Thymus (tissue), 11 donors: ENCODE data around the gene PSME2. TPM values are rescaled to one million over a fixed set of nuclear protein-coding genes. Genes with fewer than 3 reads are reported as not detected.
A peak's percentile ranks its signal among the peaks of the same experiment; 100 is the strongest.

Experiments used
- DNase-seq, 9 donors: peaks; one replicate each; pipeline ENCODE4 v3.0.0-alpha.2; 2013; ENCODE audit warnings: low spot score in 9 of 9, low read depth in 6 of 9, missing footprints in 1 of 9
- H3K27ac ChIP-seq, 2 donors: one replicate each; pipeline ENCODE4 v1.5.1; 2013; ENCODE audit warnings: control low read depth in 1 of 2, low read depth in 1 of 2, low read length in 1 of 2, mild to moderate bottlenecking in 1 of 2, moderate library complexity in 1 of 2
- H3K27me3 ChIP-seq, 2 donors: one replicate each; pipeline ENCODE4 v1.5.1; 2013; ENCODE audit warnings: low read length in 1 of 2; ENCODE audit not compliant: control insufficient read depth in 2 of 2, insufficient read depth in 1 of 2
- H3K36me3 ChIP-seq, 2 donors: one replicate each; pipeline ENCODE4 v1.5.1; 2013; ENCODE audit warnings: low read length in 1 of 2, mild to moderate bottlenecking in 1 of 2, moderate library complexity in 1 of 2; ENCODE audit not compliant: control insufficient read depth in 2 of 2, insufficient read depth in 2 of 2
- H3K4me1 ChIP-seq, 2 donors: one replicate each; pipeline ENCODE4 v1.5.1; 2013; ENCODE audit warnings: low read length in 2 of 2; ENCODE audit not compliant: control insufficient read depth in 2 of 2, insufficient read depth in 2 of 2
- H3K4me3 ChIP-seq, 2 donors: one replicate each; pipeline ENCODE4 v1.5.1; 2013; ENCODE audit warnings: low read length in 2 of 2, control low read depth in 1 of 2, mild to moderate bottlenecking in 1 of 2
- H3K9me3 ChIP-seq, 2 donors: one replicate each; pipeline ENCODE4 v1.5.1; 2013; ENCODE audit warnings: low read length in 1 of 2, mild to moderate bottlenecking in 1 of 2; ENCODE audit not compliant: control insufficient read depth in 2 of 2, insufficient read depth in 1 of 2
- WGBS: extraction: QIAGEN DNeasy Blood & Tissue Kit; methylation state at CpG from one replicate; pipeline ENCODE4 v1.1.7; 2013; 5-methylcytosine and 5-hydroxymethylcytosine counted together
- polyA plus RNA-seq: library from polyadenylated mRNA; stranded (reverse); fragments of 200-250 nt; gene quantifications from one replicate; pipeline ENCODE4 v1.2.3, GENCODE V29; 2013
- total RNA-seq: library from RNA; stranded (reverse); fragments of 120-200 nt; gene quantifications from one replicate; pipeline ENCODE4 v1.2.4, GENCODE V29; 2013
- donor health status: healthy.

Gene PSME2
- total and polyA plus RNA-seq, 2 donors: 387 to 420 TPM

DNA sequence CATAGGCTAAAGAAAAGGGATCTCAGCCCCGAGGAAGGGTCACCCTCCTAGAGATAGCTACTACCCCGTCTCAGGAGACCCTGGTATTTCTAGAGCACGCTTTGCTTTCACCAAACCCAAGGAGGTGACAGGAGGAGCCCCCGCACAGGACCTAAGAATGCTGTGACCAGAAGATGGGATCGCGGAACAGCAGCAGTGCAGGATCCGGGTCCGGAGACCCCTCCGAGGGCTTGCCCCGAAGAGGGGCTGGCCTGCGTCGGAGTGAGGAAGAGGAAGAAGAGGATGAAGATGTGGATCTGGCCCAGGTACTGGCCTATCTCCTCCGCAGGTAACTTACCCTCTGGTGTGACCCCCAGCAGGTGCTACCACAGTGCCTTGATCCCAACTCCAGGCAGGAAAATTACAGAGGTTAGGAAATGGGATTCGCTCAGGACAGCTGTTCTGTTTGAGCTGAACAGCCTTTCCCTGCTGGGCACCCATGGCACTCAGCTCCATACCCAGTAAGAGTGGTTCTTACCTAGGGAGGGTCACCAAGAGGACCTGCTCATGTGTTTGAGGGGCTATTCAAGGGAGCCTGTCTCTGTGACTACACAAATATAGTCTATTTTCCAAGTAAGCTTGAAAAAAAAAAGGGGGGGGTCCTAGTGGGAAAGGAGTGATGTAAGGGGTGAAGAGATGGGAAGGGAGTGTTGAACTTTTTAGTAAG is 30.8 kb downstream of the PSME2 start:
- DNase-seq: no peak
- Histone ChIP-seq H3K4me1 (peaks cover 22% of the 10 kb centered on the region in 2 donors), H3K9me3 (no peaks in the 10 kb centered on the region), H3K27ac (peak overlapping the region; percentile 78 to 100), H3K36me3 (peaks cover 30 to 36% of the 10 kb centered on the region in 2 donors), H3K27me3 (no peaks in the 10 kb centered on the region), H3K4me3 (peak overlapping the region; percentile 74 to 93)
- WGBS: 4% methylated on average over 14 of the region's 14 CpGs

DNA sequence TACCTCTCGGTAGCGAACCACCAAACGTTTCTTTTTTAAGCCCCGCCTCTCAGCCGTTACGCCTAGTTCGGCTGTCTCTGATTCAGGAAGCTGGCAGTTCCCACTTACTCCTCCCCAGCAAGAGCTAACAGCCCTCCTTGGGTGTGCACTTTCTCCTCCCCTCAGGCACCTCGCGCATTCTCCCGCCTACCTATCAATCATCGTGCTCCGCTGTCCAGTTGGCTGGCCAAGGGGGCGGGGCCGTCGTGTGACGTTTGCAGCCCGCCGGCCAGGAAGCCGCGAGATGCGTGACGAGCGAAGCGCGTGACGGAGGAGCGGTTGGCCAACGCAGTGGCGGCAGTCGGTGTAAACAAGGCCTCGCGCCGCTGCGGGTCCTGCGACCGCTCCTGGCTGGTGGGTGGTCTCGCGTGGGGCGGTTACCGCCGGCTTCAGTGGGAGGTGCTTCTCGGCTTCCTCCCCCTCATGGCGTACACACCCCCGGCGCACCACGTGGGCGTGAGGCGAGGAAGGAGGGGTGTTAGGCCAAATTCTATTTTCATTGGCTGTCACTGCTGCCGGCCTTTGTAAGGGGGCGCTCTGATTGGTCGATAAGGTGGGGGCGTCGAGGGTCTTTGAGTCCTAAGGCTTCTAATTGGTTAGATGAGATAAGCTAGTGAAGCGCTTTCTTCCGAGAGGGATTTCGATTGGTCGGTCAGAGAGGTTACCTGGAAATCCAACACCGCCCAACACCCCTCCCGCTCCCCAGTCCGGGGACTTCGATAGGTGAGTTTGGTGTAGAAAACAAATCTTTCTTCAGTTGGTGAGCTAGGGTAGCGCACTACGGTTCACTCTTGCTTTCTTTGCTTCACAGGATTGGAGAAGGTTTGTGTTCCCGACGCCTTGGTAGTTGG is 31.6 kb downstream of the PSME2 start, which contains the start of the genes DCAF11 and NRL:
TSS of gene DCAF11 (plus strand) at position 246 of the 890 bp plus-strand sequence. CDS start 818 bp downstream, outside the sequence.
TSS of gene NRL (minus strand) at position 418 of the 890 bp plus-strand sequence. CDS start 32,101 bp downstream, outside the sequence.
- Histone ChIP-seq H3K9me3 (no peaks in the 10 kb centered on the region), H3K27ac (peak within 1 kb of the TSS; percentile 100), H3K27me3 (no peaks in the 10 kb centered on the region), H3K4me3 (peak within 1 kb of the TSS; percentile 74 to 93), H3K4me1 (peaks cover 22% of the 10 kb centered on the region in 2 donors), H3K36me3 (peaks cover 25 to 31% of the 10 kb centered on the region in 2 donors)
- DNase-seq: peak; percentile 98 to 100 (median 99)
- under 1% methylated on average over 65 of the region's 65 CpGs for WGBS

DNA sequence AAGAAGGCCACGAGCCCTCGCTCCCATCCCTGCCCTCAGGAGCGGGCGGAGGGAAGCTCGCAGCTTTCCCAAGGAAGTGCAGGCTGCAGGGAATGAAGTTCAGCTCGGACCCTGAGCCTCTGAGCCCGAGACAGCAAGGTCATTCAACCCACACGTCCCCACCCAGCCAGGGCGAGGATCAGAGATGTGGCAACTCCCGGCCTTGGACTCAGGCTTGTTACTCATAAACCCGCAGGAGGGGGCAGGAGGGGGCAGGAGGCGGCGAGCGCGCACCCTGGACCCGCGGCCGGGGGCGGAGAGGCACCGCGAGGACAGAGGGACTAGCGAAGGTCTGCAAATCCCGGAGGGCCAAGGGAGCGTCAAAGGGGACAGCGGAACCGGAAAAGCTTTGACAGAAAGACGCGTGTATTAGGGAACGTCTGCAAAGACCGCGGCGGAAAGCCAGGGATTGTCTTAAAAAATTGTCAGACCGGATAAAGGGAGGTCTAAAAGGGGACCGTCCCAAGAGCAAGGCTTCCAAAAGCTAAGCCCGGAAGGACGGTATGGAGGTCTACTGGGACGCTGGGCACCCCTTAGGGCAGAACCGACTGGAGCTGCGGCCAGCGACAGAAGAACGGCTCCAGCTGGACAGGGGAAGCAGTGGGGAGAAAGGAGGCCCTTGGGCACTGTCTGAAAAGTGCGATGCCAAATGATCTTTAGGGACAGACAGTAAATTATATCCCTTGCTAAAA is 32.4 kb downstream of the PSME2 start:
- Histone ChIP-seq H3K4me1 (peaks cover 22% of the 10 kb centered on the region in 2 donors), H3K27ac (peak overlapping the region; percentile 100), H3K4me3 (peak overlapping the region; percentile 74 to 93), H3K36me3 (peaks cover 17 to 23% of the 10 kb centered on the region in 2 donors), H3K27me3 (no peaks in the 10 kb centered on the region), H3K9me3 (no peaks in the 10 kb centered on the region)
- peak in 5 of 9 donors; percentile 63 to 90 (median 71) for DNase-seq
- under 1% methylated on average over 42 of the region's 42 CpGs for WGBS

DNA sequence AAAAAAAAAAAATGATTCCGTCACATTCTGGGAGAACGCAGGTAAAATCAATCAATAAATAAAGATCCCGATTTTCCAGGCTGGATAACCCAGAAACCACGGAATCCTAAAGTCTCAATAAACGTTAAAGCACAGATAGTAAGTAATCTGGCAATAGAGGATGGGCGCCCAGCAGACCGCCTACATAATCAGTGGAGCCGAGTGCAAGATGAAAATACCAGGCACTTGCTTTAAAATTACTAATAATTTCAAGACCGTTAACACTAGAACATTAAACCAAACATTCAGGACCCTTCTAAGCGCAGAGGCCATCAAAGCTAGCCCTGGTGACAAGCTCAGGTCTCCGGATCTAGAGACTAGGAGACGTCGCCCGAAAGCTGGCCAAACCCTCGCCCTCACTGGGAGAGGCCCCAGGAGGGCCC is 33.0 kb downstream of the PSME2 start:
- DNase-seq: no peak
- Histone ChIP-seq H3K9me3 (no peaks in the 10 kb centered on the region), H3K27ac (peak overlapping the region; percentile 100), H3K27me3 (no peaks in the 10 kb centered on the region), H3K4me1 (peaks cover 22% of the 10 kb centered on the region in 2 donors), H3K36me3 (peaks cover 11 to 17% of the 10 kb centered on the region in 2 donors), H3K4me3 (peak overlapping the region; percentile 74 to 93)
- 27% methylated on average over 15 of the region's 15 CpGs for WGBS

DNA sequence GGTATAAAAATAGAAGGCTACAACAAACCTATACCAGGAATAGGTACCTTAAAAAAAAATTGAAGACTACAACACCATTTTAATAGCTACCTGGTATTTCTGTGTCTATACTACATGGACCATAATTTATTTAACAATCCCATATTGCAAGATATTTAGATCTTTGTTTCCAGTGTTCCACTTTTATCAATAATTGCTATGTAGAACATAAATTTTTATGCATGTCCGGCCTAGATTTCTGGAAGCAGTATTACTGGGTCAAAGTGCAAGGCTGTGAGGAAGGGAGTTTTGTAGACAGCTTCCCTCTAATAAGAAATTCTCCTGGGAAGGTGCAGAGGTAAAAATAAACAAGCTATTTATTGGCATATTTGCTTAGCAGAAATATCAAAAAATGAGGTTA is 35.9 kb downstream of the PSME2 start:
- Histone ChIP-seq H3K27ac (no peak overlapping the region), H3K36me3 (no peaks in the 10 kb centered on the region), H3K27me3 (no peaks in the 10 kb centered on the region), H3K9me3 (no peaks in the 10 kb centered on the region), H3K4me3 (no peak overlapping the region), H3K4me1 (peaks cover 4 to 7% of the 10 kb centered on the region in 2 donors)
- no peak for DNase-seq
- 99% methylated on average over 1 of the region's 1 CpG for WGBS

DNA sequence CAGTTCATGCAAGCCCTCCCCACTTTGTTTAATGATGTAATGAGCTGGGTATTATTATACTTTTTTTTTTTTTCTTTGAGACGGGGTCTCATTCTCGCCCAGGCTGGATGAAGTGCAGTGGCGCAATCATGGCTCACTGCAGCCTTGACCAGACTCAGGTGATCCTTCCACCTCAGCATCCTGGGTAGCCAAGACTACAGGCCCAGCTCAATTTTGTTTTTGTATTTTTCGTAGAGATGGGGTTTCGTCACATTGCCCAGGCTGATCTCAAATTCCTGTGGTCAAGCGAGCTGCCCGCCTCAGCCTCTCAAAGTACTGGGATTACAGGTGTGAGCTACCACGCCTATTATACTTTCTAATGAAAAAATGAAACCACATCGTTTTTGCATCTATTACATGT is 36.4 kb downstream of the PSME2 start:
- Histone ChIP-seq H3K4me1 (peaks cover 3 to 5% of the 10 kb centered on the region in 2 donors), H3K27ac (no peak overlapping the region)
- WGBS: 95% methylated on average over 9 of the region's 9 CpGs

DNA sequence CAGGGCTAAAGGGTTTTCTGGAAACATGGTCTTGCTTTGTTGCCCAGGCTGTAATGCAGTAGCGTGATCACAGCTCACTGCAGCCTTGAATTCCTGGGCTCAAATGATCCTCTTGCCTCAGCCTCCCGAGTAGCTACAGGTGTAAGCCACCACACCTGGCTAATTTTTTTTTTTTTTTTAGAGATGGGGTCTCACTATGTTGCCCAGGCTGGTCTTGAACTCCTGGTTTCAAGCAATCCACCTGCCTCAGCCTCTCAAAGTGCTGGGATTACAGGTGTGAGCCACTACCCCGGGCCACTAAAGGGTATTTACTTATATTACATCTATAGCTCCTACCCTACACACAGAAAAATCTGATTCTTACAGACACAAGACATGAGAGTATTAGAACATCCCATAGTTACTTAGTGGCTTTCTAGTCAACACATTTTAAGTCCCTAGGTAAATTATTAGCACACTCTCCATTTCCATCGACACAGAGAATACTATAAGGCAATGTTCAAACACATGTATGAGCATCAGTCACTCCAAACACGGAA is 38.0 kb downstream of the PSME2 start:
- Histone ChIP-seq H3K27ac (peak overlapping the region; percentile 22 to 89), H3K27me3 (no peaks in the 10 kb centered on the region), H3K4me3 (no peak overlapping the region), H3K36me3 (no peaks in the 10 kb centered on the region), H3K4me1 (peaks cover 2% of the 10 kb centered on the region in 2 donors), H3K9me3 (no peaks in the 10 kb centered on the region)
- no peak for DNase-seq
- 49% methylated on average over 5 of the region's 5 CpGs for WGBS

More for the DNA sequence above, 36.4 kb downstream of the PSME2 start:
- Histone ChIP-seq H3K27me3 (no peaks in the 10 kb centered on the region), H3K9me3 (no peaks in the 10 kb centered on the region), H3K36me3 (no peaks in the 10 kb centered on the region), H3K4me3 (no peak overlapping the region)
- no peak for DNase-seq

DNA sequence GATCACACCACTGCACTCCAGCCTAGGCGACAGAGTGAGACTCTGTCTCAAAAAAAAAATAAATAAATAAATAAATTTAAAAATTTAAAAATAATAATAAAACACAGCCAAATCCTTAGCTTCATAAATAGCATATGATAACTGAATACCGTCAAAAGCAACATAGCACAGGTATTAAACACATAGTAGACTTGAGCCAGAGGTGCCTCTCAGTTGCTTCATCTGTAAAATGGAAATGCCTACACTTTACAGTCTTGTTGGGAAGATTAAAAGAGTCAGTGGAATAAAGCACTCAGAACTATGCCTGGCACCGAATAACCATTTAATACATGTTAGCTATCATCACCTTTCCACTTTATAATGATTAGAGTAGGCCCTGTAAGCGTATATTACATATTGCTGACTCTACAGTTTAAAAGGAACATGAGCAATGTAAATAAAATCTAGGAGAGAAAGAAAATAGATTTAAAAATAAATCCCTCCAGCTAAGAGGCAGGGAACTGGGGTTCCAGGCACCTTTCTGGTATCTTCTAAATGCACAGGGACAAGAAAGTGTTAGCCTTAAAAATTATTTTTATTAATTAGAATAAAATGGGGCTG is 39.6 kb downstream of the PSME2 start:
- no peaks in the 10 kb centered on the region for H3K4me1 ChIP-seq
- no peak overlapping the region for H3K27ac ChIP-seq
- H3K27me3 ChIP-seq: no peaks in the 10 kb centered on the region
- no peaks in the 10 kb centered on the region for H3K36me3 ChIP-seq
- H3K9me3 ChIP-seq: no peaks in the 10 kb centered on the region
- no peak overlapping the region for H3K4me3 ChIP-seq
- WGBS: 98% methylated on average over 4 of the region's 4 CpGs
- no peak for DNase-seq
